ENCODE data around the gene FIGNL2.

The FIGNL2 gene

DNA sequence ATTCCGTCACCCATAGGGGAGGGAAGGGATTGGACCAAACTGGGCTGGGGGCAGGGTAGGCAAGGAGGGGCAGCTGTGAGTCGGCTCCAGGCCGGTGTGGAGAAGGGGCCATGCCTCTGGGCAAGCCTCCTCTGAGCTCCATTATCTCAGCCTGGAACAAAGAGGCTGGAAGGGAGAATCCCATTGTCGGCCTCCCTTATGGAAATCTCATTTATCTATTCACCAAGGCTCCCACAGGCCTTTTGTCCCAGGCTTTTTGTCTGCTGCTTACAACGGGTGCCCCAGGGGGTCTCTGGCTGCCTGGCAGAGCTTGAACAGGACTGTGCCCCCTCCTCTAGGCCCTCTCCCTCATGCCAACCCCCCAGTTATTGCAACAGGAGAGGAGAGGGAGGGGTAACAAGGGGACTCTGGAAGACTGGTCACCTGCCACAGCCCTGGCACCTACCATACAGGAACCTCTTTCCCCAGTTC is 19.5 kb downstream of the FIGNL2 start:
- Histone ChIP-seq H3K4me3 (ENCODE audit: low read depth in 1 of 2, low read length in 2 of 2) (no peak overlapping the region), H3K4me1 (ENCODE audit: control insufficient read depth in 1 of 2, insufficient read depth in 2 of 2, low read length in 2 of 2) (peaks cover 0 to 7% of the 10 kb centered on the region in 2 donors), H3K36me3 (ENCODE audit: control insufficient read depth in 1 of 2, insufficient read depth in 2 of 2, low read length in 2 of 2) (no peaks in the 10 kb centered on the region), H3K27ac (ENCODE audit: low read length) (no peak overlapping the region), H3K9me3 (ENCODE audit: control insufficient read depth in 1 of 2, low read length in 2 of 2) (no peaks in the 10 kb centered on the region), H3K27me3 (ENCODE audit: low read depth, low read length) (peaks cover 4% of the 10 kb centered on the region)

DNA sequence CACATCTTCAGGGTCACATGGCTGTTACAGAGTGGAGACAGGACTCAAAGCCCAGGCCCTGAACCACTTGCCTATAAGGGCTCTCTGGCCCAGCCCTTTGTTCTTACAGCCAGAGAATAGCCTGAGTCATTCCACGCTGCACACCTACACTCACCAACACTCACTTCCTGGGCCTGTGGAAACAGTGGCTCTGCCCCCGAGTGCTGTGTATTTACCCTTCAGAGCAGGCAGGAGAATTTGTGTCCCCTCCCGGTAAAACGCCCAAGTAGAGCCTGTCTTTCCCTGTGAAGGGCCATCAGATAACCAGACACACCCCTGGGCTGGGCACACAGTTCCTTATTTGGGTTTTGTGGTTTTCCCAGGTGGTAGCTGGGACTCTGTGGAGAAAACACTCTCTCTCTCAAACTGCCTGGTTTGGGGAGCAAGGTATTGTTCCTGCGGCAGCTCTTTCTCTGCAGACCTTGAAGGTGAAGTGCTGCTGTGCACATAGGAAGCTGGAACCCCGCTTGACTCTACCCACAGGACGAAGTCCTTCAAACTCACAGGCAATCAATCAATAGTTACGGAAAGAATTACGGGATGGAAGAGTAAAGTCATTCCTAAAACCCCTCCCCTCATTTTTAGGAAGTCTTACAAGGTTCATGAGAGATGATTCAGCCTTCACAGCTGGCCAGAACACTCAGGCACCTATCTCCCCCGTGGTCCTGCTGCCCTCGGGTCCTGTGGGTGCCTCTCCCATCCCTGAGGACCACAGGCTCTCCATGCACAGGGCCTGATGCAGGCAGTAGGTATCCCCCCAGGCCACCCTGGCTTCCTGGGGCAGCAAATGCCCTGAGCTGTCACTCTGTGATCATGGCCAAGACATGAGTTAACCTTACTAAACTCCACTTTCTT is 20.3 kb downstream of the FIGNL2 start:
- H3K9me3 ChIP-seq (ENCODE audit: control insufficient read depth in 1 of 2, low read length in 2 of 2) = no peaks in the 10 kb centered on the region
- peaks cover 4% of the 10 kb centered on the region for H3K27me3 ChIP-seq (ENCODE audit: low read depth, low read length)
- no peaks in the 10 kb centered on the region for H3K36me3 ChIP-seq (ENCODE audit: control insufficient read depth in 1 of 2, insufficient read depth in 2 of 2, low read length in 2 of 2)
- peak overlapping the region; percentile 31 for H3K27ac ChIP-seq (ENCODE audit: low read length)
- peaks cover 0 to 7% of the 10 kb centered on the region in 2 donors for H3K4me1 ChIP-seq (ENCODE audit: control insufficient read depth in 1 of 2, insufficient read depth in 2 of 2, low read length in 2 of 2)
- no peak overlapping the region for H3K4me3 ChIP-seq (ENCODE audit: low read depth in 1 of 2, low read length in 2 of 2)

DNA sequence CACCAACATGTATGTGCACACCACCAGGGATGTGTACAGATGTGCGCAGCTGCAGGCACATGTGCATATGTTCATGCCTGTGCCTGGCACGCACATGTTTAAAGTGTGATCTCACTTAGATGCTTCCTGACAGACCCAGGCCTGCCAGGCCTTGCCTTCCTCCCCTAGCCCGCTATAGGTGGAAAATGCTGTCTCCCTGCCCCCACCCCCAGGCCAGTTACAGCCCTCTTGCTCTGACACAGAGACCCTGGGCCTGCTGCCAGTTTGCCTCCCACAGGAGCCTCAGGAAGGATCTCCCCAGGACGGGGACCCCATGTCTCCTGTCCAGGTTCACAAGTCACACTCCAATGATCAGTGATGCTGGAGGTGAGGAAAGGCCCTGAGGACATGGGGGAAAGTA is 21.6 kb downstream of the FIGNL2 start:
- Histone ChIP-seq H3K4me1 (ENCODE audit: control insufficient read depth in 1 of 2, insufficient read depth in 2 of 2, low read length in 2 of 2) (peaks cover 0 to 7% of the 10 kb centered on the region in 2 donors), H3K4me3 (ENCODE audit: low read depth in 1 of 2, low read length in 2 of 2) (no peak overlapping the region), H3K9me3 (ENCODE audit: control insufficient read depth in 1 of 2, low read length in 2 of 2) (no peaks in the 10 kb centered on the region), H3K27me3 (ENCODE audit: low read depth, low read length) (peaks cover 4% of the 10 kb centered on the region), H3K27ac (ENCODE audit: low read length) (no peak overlapping the region), H3K36me3 (ENCODE audit: control insufficient read depth in 1 of 2, insufficient read depth in 2 of 2, low read length in 2 of 2) (no peaks in the 10 kb centered on the region)

DNA sequence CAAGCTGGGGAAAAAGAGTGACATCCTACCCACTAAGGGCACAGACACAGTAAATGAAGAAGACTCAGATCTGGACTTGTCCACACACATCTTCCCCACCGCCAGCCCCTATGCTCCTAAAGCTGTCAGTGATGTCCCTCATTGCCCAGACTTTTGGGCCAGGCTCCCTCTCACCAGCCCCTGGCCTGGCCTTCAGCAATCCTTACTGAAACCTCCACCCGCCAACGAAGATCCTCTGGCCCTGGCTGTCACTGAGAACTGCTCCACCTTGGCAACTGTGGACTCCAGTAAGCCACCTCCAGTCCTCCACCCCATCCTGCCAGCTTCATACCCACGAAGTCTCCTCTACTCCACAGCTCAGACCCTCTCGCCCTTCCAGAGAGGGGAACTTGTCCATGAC is 23.3 kb downstream of the FIGNL2 start:
- Histone ChIP-seq H3K9me3 (ENCODE audit: control insufficient read depth in 1 of 2, low read length in 2 of 2) (no peaks in the 10 kb centered on the region), H3K36me3 (ENCODE audit: control insufficient read depth in 1 of 2, insufficient read depth in 2 of 2, low read length in 2 of 2) (no peaks in the 10 kb centered on the region), H3K4me3 (ENCODE audit: low read depth in 1 of 2, low read length in 2 of 2) (no peak overlapping the region), H3K27me3 (ENCODE audit: low read depth, low read length) (peaks cover 4% of the 10 kb centered on the region), H3K27ac (ENCODE audit: low read length) (no peak overlapping the region), H3K4me1 (ENCODE audit: control insufficient read depth in 1 of 2, insufficient read depth in 2 of 2, low read length in 2 of 2) (peaks cover 3 to 7% of the 10 kb centered on the region in 2 donors)

DNA sequence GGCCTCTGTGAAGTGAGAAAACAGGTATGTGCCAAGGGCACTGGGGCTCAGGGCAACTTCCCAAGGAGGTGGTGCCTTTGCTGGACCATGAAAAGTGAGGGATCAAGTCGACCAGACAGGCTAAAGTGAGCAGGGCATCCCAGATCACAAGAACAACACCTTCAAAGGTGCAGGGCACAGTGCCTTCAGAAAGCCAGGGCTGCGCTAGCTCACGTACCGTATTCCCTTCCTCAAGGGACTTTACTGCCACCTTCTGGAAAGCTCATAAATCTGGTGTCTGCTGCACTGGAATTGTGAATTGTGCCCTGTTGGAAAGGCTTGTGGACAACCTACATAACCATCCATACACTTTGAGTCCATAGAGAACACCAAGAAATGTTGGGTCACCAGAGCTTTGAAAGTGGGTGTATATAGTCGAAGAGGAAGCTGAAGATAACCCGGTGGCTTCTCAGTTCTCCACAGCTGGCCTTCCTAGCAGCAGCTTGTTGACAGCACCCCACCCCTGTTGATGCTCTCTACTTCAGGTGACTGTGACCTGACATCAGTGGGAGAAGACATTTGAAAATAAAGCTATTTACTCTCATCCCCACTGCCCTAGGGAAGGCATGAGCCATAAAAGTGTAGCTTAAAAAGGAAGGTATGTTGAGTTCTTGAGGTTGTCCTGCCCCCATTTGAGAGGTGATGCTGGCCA is 24.5 kb downstream of the FIGNL2 start:
- H3K27ac ChIP-seq (ENCODE audit: low read length) = no peak overlapping the region
- no peaks in the 10 kb centered on the region for H3K36me3 ChIP-seq (ENCODE audit: control insufficient read depth in 1 of 2, insufficient read depth in 2 of 2, low read length in 2 of 2)
- peaks cover 4 to 7% of the 10 kb centered on the region in 2 donors for H3K4me1 ChIP-seq (ENCODE audit: control insufficient read depth in 1 of 2, insufficient read depth in 2 of 2, low read length in 2 of 2)
- peaks cover 4% of the 10 kb centered on the region for H3K27me3 ChIP-seq (ENCODE audit: low read depth, low read length)
- H3K4me3 ChIP-seq (ENCODE audit: low read depth in 1 of 2, low read length in 2 of 2) = no peak overlapping the region
- no peaks in the 10 kb centered on the region for H3K9me3 ChIP-seq (ENCODE audit: control insufficient read depth in 1 of 2, low read length in 2 of 2)

DNA sequence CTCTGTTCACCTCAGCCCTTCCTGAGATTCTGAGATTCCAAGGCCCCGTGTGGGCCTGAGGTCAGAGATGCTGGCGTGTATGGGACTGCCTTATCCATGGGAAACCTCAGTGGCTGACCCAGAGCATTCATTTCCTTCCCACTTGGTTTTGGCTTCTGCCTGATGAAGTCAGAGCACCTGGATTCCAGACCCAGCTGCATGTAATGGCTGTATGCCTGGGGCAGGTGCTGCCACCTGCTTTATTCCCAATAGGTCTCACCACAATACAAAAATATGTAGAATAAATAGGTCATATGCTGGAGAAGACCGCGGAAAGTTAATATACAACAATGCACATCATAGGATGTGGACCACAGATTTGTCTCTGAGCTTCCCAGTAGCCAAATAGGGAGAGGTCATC is 25.6 kb downstream of the FIGNL2 start:
- H3K9me3 ChIP-seq (ENCODE audit: control insufficient read depth in 1 of 2, low read length in 2 of 2) = no peaks in the 10 kb centered on the region
- no peak overlapping the region for H3K27ac ChIP-seq (ENCODE audit: low read length)
- H3K27me3 ChIP-seq (ENCODE audit: low read depth, low read length) = peaks cover 4% of the 10 kb centered on the region
- no peak overlapping the region for H3K4me3 ChIP-seq (ENCODE audit: low read depth in 1 of 2, low read length in 2 of 2)
- no peaks in the 10 kb centered on the region for H3K36me3 ChIP-seq (ENCODE audit: control insufficient read depth in 1 of 2, insufficient read depth in 2 of 2, low read length in 2 of 2)
- H3K4me1 ChIP-seq (ENCODE audit: control insufficient read depth in 1 of 2, insufficient read depth in 2 of 2, low read length in 2 of 2) = peaks cover 3 to 4% of the 10 kb centered on the region in 2 donors

DNA sequence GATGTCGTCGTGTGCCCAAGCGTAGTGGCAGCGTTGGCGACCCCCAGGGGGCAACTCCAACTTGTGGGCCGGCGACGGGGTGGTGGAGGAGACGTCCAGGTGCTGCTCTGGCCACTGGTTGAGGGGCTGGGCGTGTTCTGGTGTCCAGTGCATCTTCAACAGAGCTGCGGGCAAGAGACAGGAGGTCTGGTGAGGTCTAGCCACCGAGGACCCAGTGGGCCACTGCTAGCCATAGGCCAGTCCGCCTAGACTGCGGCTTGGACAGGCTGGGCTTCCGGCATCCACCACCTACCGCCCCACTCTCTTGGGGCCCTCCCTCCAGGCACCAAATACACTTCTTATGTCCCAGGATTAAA is 26.3 kb downstream of the FIGNL2 start:
- H3K4me1 ChIP-seq (ENCODE audit: control insufficient read depth in 1 of 2, insufficient read depth in 2 of 2, low read length in 2 of 2) = peaks cover 0 to 4% of the 10 kb centered on the region in 2 donors
- H3K4me3 ChIP-seq (ENCODE audit: low read depth in 1 of 2, low read length in 2 of 2) = no peak overlapping the region
- H3K9me3 ChIP-seq (ENCODE audit: control insufficient read depth in 1 of 2, low read length in 2 of 2) = no peaks in the 10 kb centered on the region
- no peaks in the 10 kb centered on the region for H3K36me3 ChIP-seq (ENCODE audit: control insufficient read depth in 1 of 2, insufficient read depth in 2 of 2, low read length in 2 of 2)
- H3K27me3 ChIP-seq (ENCODE audit: low read depth, low read length) = no peaks in the 10 kb centered on the region
- H3K27ac ChIP-seq (ENCODE audit: low read length) = no peak overlapping the region

DNA sequence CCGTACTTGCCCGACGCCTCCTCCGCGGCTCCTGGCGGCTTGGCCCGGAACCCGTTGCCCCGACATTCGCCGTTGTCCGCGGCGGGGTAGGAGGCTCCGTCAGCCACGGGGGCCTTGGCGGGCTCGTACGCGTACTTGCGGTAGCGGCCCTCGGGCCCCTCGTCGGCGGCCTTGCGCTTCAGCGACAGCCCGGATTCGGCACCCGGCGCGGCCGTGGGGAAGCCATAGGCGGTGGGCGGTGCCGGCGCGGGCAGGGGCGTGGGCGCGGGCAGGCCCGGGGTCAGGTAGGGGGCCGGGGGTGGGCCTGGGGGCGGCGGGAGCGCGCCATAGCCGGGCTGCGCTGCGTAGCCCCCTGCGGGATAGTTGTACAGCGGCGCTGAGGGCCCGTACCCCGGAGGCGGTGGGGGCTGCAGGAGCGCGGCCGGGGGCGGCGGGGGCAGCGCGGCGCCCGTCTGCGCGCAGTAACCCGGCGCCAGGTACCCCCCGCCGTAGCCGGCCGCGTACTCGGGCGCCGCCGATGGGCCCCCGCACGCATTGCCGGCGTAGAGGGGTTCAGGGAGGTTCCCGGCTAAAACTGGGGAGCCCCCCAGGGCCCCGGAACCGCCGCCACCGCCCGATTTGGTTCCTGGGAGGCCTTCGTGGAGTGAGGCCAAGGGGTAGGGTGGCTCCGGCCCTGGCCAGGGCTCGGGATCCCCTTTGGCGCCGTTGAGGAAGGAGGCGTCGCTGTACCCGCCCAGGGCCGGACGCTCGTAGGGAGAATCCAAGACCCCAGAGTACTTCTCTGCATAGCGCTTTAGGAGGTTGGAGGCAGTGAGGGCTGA is 26.9 kb downstream of the FIGNL2 start:
- peak overlapping the region in 1 of 2 donors; percentile 59 for H3K4me3 ChIP-seq (ENCODE audit: low read depth in 1 of 2, low read length in 2 of 2)

DNA sequence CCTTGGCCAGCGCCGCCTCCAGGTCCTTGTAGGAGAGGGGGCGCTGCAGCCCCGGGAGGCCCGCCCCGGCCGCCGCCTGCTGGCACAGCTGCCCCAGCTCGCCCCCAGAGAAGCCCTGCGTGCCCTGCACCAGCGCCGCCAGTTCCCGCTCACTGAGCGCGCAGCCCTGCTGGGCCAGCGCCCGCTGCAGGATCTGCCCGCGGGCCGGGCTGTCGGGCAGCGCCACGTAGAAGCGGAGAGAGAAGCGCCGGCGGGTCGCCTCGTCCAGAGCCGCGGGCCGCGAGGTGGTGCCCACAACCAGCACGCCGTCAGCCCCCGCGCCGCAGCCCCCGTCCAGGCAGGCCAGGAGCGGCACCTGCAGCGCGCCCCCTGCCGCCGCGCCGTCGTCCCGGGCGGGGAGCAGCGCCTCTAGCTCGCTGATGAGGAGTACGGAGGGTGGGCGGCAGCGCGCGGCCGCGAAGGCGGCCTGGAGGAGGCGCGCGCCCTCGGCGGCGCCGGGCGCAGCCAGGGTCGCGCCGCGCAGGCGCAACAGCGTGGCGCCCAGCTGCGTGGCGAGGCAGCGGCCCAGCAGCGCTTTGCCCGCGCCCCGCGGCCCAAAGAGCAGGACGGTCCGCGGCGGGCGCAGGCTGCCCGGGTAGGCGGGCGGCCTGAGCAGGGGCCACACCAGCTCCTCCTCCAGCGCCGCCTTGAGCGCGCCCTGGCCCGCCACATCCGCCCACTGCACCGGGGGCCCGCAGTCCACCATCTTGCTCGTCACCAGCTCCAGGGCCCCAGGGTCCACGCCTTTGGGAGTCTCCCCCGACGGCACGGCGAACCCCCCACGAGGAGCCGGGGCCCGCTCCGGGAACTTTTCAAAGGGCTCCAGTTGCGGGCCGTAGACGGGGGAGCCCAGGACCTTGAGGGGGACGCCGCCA is 27.7 kb downstream of the FIGNL2 start:
- H3K4me1 ChIP-seq (ENCODE audit: control insufficient read depth in 1 of 2, insufficient read depth in 2 of 2, low read length in 2 of 2) = peaks cover 0 to 4% of the 10 kb centered on the region in 2 donors
- H3K9me3 ChIP-seq (ENCODE audit: control insufficient read depth in 1 of 2, low read length in 2 of 2) = no peaks in the 10 kb centered on the region
- H3K27ac ChIP-seq (ENCODE audit: low read length) = no peak overlapping the region
- H3K36me3 ChIP-seq (ENCODE audit: control insufficient read depth in 1 of 2, insufficient read depth in 2 of 2, low read length in 2 of 2) = no peaks in the 10 kb centered on the region
- peak overlapping the region in 1 of 2 donors; percentile 62 for H3K4me3 ChIP-seq (ENCODE audit: low read depth in 1 of 2, low read length in 2 of 2)
- H3K27me3 ChIP-seq (ENCODE audit: low read depth, low read length) = no peaks in the 10 kb centered on the region

More for the DNA sequence above, 26.9 kb downstream of the FIGNL2 start:
- no peak overlapping the region for H3K27ac ChIP-seq (ENCODE audit: low read length)
- no peaks in the 10 kb centered on the region for H3K27me3 ChIP-seq (ENCODE audit: low read depth, low read length)
- H3K4me1 ChIP-seq (ENCODE audit: control insufficient read depth in 1 of 2, insufficient read depth in 2 of 2, low read length in 2 of 2) = peaks cover 0 to 4% of the 10 kb centered on the region in 2 donors
- no peaks in the 10 kb centered on the region for H3K9me3 ChIP-seq (ENCODE audit: control insufficient read depth in 1 of 2, low read length in 2 of 2)
- no peaks in the 10 kb centered on the region for H3K36me3 ChIP-seq (ENCODE audit: control insufficient read depth in 1 of 2, insufficient read depth in 2 of 2, low read length in 2 of 2)

DNA sequence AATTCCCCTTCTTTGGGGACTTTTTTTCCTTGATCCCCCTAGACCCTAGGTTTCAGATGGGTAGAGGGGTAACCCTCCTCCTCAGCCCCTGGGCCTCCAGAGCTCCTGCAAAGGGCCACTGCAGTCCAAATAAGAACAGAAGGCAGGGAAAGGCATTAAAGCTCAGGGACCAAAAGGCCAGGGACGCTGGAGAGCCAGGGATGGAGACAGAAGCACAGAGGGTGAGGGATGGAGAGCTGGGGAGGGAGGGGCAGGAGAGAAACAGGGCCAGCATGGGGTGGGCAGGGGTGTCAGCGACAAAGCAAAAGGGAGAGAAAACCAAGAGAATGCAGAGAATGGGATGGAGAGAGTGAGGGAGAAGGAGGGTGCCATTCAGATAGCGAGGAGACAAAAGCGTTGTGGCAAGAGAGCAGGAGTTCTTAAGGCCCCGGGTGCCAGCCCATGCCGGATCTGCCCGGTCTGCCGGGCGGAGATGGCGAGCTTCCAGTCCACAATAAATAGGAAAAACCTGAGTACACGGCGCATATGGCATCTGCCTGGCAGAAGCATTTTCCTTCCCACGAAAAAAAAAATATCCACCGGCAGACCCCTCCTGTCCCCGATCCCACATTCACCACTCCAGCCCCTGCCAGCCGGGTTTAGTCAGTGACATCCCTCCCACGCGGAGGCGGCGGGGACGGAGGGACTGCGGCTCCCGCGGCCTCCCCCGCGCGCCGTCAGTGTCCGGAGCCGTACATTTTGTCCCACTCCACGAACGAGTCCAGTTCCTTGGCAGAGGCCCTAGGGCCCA is 28.6 kb downstream of the FIGNL2 start:
- no peak overlapping the region for H3K27ac ChIP-seq (ENCODE audit: low read length)

More for the DNA sequence above, 28.6 kb downstream of the FIGNL2 start:
- H3K9me3 ChIP-seq (ENCODE audit: control insufficient read depth in 1 of 2, low read length in 2 of 2) = no peaks in the 10 kb centered on the region
- H3K4me3 ChIP-seq (ENCODE audit: low read depth in 1 of 2, low read length in 2 of 2) = peak overlapping the region in 1 of 2 donors; percentile 62
- H3K27me3 ChIP-seq (ENCODE audit: low read depth, low read length) = no peaks in the 10 kb centered on the region
- no peaks in the 10 kb centered on the region for H3K36me3 ChIP-seq (ENCODE audit: control insufficient read depth in 1 of 2, insufficient read depth in 2 of 2, low read length in 2 of 2)
- peaks cover 0 to 4% of the 10 kb centered on the region in 2 donors for H3K4me1 ChIP-seq (ENCODE audit: control insufficient read depth in 1 of 2, insufficient read depth in 2 of 2, low read length in 2 of 2)

All from muscle layer of duodenum (tissue), 2 donors.